GM18526 (cell line): ENCODE measurements around the gene FAM163A.

Experiments used
- POLR2A ChIP-seq: IDR thresholded peaks from 3 replicates; pipeline ENCODE4 v1.6.1; 2011; ENCODE audit not compliant: insufficient read length; ENCODE audit errors: extremely low read depth

Gene FAM163A

GRCh38 chr1:179803918-179804317, 60.8 kb downstream of the FAM163A start:
- no peak for TF ChIP-seq POLR2A

GRCh38 chr1:179805291-179806195, 62.5 kb downstream of the FAM163A start:
- TF ChIP-seq POLR2A: no peak

DNA sequence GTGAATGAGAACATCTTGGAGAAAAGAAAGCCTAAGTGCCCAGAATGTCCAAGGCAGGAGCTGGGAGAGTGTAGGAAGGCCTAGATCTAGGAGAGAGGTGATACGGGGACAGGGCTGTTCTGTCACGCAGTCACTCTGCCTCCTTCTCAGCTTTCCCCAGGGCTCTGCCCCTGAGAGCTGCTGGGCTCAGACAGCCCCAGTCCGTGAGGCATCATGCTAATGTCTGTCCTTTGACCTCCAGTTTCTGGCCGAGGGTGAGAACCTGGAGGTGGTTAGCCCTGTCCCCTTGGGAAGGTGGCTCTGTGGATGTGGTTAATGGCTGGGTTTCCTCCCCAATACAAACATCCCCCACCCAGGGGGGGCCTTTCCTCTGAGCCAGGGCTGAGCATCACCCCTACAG, 63.2 kb downstream of the FAM163A start:
- no peak for TF ChIP-seq POLR2A

DNA sequence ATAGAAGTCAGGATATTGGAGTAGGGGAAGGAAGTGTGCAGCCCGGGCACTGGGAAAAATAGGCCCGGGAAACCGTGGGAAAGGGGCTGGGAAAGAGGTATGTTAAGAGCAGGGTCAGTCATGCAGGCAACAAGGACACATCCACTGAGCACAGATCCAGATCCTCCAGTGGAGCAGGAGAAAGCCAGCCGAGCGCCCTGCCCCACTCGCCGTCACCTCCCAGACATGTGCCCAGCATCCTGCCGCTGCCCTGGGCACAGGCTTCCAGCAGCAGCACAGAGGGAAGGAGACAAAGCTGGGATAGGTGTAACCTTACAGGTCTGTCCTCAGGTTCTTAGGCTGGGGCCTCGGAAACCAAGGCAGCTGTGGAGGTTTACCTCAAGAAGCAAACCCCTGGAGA, 64.2 kb downstream of the FAM163A start:
- TF ChIP-seq POLR2A: no peak

DNA sequence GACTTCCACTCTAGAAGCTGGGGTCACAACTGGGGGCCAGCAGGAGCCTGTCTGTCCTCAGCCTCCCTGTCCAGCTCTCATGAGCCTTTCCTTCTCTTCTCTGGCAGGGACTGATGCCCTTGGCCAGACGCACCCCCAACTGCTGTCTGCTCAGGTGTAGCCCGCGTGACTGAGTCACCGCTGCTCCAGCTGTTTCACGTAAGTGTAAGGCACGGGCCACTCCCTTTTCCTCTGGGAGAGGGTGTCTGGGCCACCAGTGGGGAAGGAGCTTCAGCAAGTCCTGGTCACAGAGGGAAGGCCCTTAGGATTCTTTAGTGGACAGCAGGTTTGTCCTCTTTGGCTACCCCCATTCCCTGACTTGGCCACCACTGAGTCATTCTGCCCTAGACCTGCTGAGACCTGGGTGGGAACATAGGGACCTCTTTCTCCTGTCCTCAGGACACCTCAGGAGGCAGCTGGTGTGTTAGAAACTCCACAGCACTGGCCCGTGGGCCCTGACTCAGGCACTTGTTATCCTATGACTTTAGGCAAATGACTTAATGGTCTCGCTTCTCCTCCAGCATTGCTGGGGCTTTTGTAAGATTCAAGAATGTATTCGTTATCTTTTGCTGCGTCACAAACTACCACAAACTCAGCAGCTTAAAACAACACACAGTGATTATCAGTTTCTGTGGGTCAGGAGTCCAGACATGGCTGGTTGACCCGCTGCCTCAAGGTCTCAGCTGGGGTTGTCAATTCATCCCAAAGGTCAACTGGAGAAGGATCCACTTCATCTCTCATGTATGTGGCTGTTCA, 64.8 kb downstream of the FAM163A start:
- no peak for TF ChIP-seq POLR2A

DNA sequence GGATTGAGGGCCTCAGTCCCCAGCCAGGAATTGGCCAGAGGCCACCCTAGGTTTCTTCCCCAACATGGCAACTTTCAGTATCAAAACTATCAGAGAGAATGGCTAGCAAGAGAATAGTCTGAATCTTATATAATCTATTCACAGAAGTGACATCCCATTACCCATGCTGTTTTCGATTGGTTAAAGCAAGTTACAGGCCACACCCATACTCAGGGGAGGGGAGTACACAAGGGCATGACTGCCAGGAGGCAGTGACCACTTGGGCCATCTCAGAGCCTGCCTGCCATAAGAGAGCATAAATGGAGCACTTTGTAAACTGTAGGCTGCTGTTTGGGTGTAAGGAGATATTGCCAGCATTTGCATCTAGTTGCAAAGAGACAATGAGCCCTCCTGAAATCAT, 65.4 kb downstream of the FAM163A start:
- no peak for TF ChIP-seq POLR2A

DNA sequence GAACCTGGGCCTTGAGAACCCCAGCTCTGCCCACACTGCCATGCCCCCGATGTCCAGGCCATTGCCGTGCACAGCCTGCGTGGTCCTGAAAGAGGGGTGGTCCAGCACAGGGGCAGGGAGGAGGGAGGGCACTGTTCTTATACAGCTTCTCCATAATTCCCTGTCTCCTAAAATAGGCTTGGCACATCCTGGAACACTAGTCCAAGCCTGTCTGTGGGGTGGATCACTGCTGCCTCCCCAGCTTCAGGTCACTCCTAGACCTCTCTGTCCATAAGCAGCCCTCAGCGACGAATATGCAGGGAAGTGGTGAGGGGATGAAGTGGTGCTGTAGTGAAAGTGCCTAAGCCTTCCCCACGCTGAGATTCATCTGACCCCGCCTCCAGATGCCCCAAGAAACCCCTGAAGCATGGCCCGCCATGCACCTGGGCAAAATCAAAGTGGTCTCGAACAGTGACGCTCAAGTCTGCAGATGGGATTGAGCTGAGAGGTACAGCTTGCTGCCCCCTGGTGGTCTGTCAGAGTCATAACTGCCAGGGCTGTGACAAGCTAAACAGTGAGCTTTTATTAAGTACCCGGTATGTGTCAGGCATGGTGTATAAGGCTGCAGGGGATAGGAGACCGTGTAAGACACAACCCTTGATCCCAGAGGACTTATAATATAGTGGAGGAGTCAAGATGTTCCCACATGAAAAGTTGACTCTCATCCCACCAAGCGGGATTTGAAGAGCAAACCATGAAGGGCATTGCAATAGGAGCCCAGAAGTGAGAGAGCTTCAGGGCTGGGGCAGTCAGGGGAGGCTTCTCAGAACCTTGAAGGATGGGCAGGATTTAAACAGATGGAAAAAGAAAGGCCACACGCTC, 66.6 kb downstream of the FAM163A start:
- no peak for TF ChIP-seq POLR2A

- no peak for TF ChIP-seq POLR2A
These were observed 67.2 kb downstream of the FAM163A start for GRCh38 chr1:179810367-179810715.

DNA sequence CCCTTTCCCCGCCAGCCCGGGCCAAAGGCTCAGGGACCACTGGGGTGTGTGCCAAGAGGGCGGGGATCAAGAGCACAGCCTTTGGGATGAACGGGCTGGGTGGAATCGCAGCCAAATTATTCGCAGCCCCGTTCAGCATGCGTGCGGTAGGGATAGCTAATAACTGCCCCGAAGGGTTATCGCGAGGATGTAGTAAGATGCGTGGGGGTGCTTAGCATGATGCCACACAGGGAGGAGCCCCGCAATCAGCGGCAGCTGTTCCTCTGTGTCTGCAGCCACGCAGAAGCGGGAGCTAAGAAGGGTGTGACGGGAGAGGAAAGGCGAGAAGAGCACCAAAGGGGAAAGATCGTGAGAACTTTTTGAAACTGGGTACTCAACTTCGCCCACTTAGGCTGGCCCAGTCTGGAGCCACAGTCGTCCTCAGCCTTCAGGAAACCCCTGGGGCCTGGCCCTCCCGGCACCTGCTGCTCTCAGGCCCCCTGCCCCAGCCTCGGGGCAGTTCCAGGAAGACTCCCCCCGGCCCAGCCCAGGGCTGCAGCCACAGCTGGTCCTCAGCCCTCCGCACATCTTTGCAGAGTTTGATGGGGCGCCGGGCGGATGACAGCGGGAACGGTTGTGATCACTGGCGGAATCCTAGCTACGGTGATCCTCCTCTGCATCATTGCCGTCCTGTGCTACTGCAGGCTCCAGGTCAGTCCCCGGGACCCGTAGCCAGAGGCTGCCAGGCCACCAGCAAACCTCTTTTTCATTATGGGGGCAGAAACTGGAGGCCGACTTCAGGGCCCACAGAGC, 69.6 kb downstream of the FAM163A start:
- no peak for TF ChIP-seq POLR2A

- TF ChIP-seq POLR2A: no peak
These were observed 70.8 kb downstream of the FAM163A start for GRCh38 chr1:179813626-179814545.

DNA sequence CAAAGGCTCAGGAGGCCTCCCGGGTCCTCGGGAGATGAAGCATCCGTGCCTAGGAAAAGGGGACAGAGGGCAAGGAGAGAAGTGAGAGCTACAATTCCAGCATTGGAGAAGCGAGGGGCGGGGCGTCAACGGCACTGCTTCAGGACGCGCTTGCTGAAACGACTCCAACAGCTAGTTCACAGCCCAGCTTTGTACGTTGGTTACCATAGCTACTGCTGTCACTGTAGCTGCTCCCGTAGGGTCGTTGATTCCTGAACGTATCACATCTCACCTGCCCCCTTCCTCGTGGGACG, 71.4 kb downstream of the FAM163A start:
- no peak for TF ChIP-seq POLR2A

DNA sequence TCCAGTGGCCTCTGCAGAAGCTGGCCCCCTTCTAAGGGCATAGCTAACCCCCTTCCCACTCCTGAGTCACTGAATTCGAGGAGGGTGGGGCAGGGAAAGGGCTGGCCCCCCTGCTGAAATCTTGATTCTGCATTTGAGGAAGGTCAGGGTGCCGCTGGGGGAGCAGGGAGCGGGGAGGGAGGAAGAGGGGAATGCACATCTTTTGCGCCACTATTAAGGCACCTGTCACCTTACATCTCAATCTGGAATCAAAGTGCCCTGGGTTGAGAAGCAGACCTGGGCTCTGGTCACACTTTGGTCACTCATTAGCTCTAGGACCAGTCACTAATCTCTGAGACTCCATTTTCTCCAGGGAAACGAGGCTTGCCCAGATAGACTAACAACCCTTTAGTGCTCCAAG, 72.5 kb downstream of the FAM163A start:
- TF ChIP-seq POLR2A: no peak

DNA sequence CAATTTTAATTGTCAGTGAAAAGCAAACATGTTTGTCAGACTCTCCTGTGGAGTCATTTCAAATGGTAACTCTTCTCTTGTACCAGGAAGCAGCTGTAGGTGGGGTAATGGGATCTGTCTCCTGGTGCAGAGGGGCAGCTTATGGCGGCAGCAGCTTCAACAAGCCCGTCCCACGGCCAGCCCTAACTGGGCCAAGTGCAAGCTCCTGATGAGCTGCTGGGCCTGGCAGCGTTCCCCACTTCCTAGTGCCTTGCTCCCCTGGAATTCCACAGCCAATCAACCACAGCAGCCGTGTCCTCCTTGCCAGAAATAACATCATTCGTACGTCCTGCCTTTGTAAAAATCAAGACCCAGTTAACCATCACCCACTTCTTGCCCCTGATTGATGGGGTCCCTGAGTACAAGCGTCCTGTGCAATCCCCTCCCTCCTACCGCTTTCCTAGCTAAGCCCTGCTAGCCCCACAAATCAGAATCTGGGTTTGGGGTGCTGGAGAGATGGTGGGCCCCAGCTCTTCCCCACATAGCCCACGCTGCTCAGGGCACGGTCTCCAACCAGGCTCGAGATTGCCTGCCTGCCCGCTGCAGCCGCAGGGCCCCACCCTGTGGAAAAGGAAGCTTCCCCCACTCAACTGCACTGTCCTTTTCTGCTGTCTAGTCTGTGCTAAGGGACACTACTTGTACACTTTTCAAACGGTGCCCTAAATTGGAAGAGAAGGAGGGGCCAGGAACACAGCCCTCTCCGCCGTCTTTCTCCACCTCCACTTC, 73.3 kb downstream of the FAM163A start:
- no peak for TF ChIP-seq POLR2A

GRCh38 chr1:179817056-179817455, 74.0 kb downstream of the FAM163A start:
- TF ChIP-seq POLR2A: no peak

- no peak for TF ChIP-seq POLR2A
These were observed 74.7 kb downstream of the FAM163A start for GRCh38 chr1:179817789-179818188.
